ENCODE results near the gene PLCXD1.
"Not testable (repeated sequence)": the region's sequence is repeated elsewhere in the genome, so short reads cannot be mapped to it uniquely, and the experiment has no call there.

PLCXD1 gene

DNA sequence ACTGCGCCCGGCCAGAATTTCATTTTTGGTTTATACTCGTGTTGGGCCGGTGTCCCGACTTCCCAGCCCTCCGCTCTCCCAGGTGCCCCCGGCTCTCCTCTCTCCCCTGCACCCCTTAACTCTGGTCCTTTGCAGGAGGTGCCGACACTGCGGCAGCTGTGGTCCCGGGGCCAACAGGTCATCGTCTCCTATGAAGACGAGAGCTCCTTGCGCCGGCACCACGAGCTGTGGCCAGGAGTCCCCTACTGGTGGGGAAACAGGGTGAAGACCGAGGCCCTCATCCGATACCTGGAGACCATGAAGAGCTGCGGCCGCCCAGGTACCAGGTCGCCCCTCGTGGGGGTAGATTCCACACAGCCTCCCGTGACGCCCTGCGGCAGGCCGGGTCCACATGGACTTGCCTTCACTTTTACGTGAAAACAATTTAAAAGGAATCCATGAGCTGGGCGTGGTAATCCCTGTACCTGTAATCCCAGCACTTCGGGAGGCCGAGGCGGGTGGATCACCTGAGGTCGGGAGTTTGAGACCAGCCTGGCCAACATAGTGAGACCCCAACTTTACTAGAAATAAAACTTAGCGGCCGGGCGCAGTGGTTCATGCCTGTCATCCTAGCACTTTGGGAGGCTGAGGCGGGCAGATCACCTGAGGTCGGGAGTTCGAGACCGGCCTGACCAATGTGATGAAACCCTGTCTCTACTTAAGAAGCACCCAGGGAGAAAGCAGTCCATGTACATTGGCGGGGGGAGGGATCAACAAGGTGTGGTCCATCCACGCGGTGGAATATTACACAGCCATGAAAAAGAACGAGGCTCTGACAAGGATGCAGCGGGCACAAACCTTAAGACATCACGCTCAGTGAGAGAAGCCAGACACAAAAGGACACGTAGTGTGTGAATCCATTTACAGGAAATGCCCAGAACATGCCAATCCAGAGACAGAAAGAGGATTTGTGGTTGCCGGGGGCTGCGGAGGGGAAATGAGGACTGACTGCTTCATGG, 12.0 kb downstream of the PLCXD1 start:
- no peak for DNase-seq

DNA sequence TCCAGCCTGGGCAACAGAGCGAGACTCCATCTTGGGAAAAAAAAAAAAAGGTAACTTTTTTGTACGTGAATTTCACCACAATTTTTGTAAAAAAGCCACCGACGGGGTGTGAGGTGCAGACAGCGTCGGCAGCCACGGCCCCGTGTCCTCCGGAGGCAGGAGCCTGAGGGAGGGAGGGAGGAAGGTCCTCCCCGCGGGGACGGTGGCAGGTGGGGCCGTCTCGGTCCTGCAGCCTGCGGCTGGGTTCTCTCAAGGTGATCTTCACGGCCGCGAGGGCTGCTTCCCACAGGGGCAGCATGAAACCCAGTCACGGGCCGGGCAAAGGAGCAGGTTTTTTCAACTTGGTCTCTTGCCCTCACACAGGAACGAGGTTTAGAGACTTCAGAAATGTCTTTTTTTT, 14.0 kb downstream of the PLCXD1 start:
- no peak for DNase-seq

GRCh38 chrX:298993-299392, 17.8 kb downstream of the PLCXD1 start:
- no peak for DNase-seq

GRCh38 chrX:300334-300733, 19.2 kb downstream of the PLCXD1 start:
- DNase-seq = no peak

DNA sequence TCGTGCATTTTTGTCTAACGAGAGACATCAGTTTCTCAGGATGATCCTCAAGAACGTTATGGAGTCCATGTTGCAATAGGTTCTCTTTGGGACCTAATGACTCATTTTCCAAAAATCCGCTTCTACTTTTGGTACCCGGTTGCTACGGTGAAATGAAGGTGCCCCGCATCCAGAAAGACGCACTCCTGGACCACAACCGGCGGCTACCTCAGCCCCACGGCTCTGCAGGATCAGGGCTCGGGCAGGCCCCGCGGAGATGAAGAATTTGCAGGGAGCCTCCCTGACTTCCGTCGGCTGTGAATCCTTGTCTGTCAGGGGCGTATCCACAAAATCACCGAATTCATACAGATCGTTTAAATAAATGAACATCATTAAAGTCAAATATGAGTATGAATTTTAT, 21.8 kb downstream of the PLCXD1 start:
- no peak for DNase-seq

DNA sequence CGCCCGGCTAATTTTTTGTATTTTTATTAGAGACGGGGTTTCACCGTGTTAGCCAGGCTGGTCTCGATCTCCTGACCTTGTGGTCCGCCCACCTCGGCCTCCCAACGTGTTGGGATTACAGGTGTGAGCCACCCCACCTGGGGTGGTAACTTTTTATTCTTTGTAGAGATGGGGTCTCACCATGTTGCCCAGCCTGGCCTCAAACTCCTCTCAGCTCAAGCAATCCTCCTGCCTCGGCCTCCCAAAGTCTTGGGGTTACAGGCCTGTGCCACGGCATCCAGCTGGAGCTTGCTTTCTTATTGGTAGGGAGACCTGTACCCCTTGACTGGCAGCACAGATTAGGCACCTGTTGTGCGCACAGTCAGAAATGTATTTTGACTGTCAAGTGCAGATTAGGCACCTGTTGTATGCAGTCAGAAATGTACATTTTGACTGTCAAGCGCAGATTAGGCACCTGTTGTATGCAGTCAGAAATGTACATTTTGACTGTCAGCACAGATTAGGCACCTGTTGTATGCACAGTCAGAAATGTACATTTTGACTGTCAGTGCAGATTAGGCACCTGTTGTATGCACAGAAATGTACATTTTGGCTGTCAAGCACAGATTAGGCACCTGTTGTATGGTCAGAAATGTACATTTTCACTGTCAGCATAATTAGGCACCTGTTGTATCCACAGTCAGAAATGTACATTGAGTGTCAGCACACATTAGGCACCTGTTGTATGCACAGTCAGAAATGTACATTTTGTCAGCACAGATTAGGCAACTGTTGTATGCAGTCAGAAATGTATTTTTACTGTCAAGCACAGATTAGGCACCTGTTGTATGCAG, 24.8 kb downstream of the PLCXD1 start:
- not testable (repeated sequence) for DNase-seq

GRCh38 chrX:306614-307251, 25.6 kb downstream of the PLCXD1 start:
- not testable (repeated sequence) for DNase-seq

DNA sequence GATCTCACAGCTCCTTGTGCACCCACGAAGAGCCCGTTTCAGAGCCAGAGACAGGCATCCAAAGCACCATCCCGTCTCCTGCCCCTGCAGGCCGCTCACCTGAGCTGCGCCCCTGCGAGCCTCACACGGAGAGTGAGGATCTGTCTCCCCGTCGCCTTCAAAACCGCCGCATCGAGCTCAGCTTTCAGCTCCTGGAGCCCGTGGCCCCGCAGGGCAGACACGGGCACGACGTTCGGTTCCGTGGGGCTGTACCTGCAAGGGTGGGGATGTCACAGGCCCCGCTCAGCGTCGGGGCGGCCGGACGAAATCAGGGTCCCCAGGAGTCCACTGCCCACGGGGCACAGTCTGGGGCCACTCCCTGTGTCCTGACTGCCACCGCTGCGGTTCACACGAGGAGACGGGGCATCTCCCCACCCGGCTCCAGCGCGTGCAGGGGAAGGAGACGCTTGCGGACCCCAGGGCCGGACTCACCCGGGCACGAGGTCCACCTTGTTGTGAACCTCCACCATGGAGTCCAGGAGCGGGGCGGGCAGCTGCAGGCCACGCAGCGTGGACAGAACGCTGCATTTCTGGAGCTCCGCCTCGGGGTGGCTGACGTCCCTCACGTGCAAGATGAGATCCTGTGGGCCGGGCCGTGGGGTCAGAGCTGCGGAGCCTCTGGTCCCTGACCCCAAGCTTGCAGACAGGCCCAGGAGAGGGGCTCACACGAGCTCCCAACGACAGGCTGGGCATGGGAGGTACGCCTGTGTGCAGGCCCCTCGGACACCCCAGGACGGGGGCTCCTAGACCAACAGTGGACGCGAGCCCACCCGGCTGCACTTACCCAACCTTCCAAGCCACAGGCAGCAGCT, 26.3 kb downstream of the PLCXD1 start:
- no peak for DNase-seq

- DNase-seq = no peak
Observed at GRCh38 chrX:308821-309520, 27.8 kb downstream of the PLCXD1 start.

DNA sequence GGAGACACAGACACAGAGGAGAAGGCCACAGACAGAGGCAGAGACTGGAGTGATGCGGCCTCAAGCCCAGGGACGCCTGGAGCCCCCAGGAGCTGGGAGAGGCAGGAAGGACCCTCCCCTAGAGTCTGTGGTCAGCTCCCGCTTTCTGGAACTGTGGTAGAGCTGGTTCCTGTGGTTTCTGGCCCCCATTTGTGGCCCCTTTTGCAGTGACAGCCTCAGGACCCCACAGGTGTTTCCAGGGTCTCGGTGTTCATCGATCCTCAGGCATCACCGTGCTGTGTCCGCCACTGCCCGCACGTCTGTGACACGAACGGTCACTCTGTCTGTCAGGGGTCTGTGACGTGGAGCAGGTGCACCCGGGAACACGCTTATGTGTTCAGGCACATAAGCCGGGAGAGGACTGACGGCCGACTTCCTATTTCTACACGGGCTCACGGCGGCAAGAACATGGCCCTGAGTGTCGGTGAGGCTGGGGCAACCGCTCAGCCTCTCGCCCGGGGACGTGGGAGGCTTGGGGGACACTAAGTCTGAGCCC, 29.5 kb downstream of the PLCXD1 start:
- DNase-seq = no peak

- DNase-seq = no peak
Observed at GRCh38 chrX:311156-312129, 30.3 kb downstream of the PLCXD1 start.

- no peak for DNase-seq
Observed at GRCh38 chrX:312621-313331, 31.6 kb downstream of the PLCXD1 start.

GRCh38 chrX:313546-313945, 32.4 kb downstream of the PLCXD1 start:
- DNase-seq = no peak

- no peak for DNase-seq
Observed at GRCh38 chrX:314049-314448, 32.9 kb downstream of the PLCXD1 start.

GRCh38 chrX:314781-315595, 33.8 kb downstream of the PLCXD1 start:
- DNase-seq = no peak

GRCh38 chrX:316351-317325, 35.5 kb downstream of the PLCXD1 start:
- no peak for DNase-seq

Data from fibroblast of skin of back (primary cell).